OCI-LY1 (cell line): ENCODE results near the gene SMARCD2.

Source experiments
- H2AFZ ChIP-seq: fragments of 200-600 bp; sonication (generic), shearing (Covaris generic); 2 replicates; pipeline ENCODE4 v1.6.0; 2014; ENCODE audit warnings: antibody characterized with exemption, mild to moderate bottlenecking, low read length
- H3F3A ChIP-seq: fragments of 200-600 bp; sonication (generic), shearing (Covaris generic); 2 replicates; pipeline ENCODE4 v1.6.0; 2014; ENCODE audit warnings: mild to moderate bottlenecking, antibody characterized with exemption, low read length, moderate library complexity; ENCODE audit not compliant: insufficient read depth
- H3K27ac ChIP-seq: fragments of 200-600 bp; sonication (generic); 2 replicates; pipeline ENCODE4 v1.5.1; 2014; ENCODE audit warnings: low read length, mixed run types, mild to moderate bottlenecking, low read depth; ENCODE audit not compliant: poor library complexity, severe bottlenecking
- H3K27me3 ChIP-seq: fragments of 200-600 bp; sonication (generic); 2 replicates; pipeline ENCODE4 v1.6.0; 2014; ENCODE audit warnings: antibody characterized with exemption, mild to moderate bottlenecking, low read length, moderate library complexity; ENCODE audit not compliant: insufficient read depth
- H3K36me3 ChIP-seq: fragments of 200-600 bp; sonication (generic); 2 replicates; pipeline ENCODE4 v1.6.1; 2014; ENCODE audit warnings: mild to moderate bottlenecking, antibody characterized with exemption, low read length, moderate library complexity, mixed read lengths; ENCODE audit not compliant: insufficient read depth
- H3K4me1 ChIP-seq: fragments of 200-600 bp; sonication (generic); 2 replicates; pipeline ENCODE4 v1.5.1; 2014; ENCODE audit warnings: mild to moderate bottlenecking, low read length, moderate library complexity; ENCODE audit not compliant: insufficient read depth, severe bottlenecking
- H3K4me2 ChIP-seq: fragments of 200-600 bp; sonication (generic), shearing (Covaris generic); 2 replicates; pipeline ENCODE4 v1.6.1; 2014; ENCODE audit warnings: low read length
- H3K4me3 ChIP-seq: fragments of 200-600 bp; sonication (generic); 2 replicates; pipeline ENCODE4 v1.5.1; 2014; ENCODE audit warnings: low read length, low read depth, mild to moderate bottlenecking, mixed read lengths; ENCODE audit not compliant: poor library complexity, severe bottlenecking
- H3K79me2 ChIP-seq: fragments of 200-600 bp; shearing (Covaris generic); 2 replicates; pipeline ENCODE4 v1.6.1; 2016; ENCODE audit warnings: mixed run types, low read length, mixed read lengths; ENCODE audit not compliant: insufficient read depth
- H3K9ac ChIP-seq: fragments of 200-600 bp; sonication (generic), shearing (Covaris generic); 2 replicates; pipeline ENCODE4 v1.6.1; 2014; ENCODE audit warnings: mild to moderate bottlenecking, low read length, mixed read lengths
- H3K9me2 ChIP-seq: fragments of 200-600 bp; sonication (generic), shearing (Covaris generic); 2 replicates; pipeline ENCODE4 v1.6.1; 2014; ENCODE audit warnings: low read depth, mild to moderate bottlenecking, low read length, mixed read lengths
- H3K9me3 ChIP-seq: fragments of 200-600 bp; shearing (Covaris generic); 2 replicates; pipeline ENCODE4 v1.6.1; 2014; ENCODE audit warnings: low read length, mixed read lengths
- H4K20me1 ChIP-seq: fragments of 200-600 bp; sonication (generic), shearing (Covaris generic); 2 replicates; pipeline ENCODE4 v1.6.0; 2016; ENCODE audit warnings: mild to moderate bottlenecking, low read length; ENCODE audit not compliant: insufficient read depth
- EZH2 ChIP-seq: fragments of 200-600 bp; sonication (generic), shearing (Covaris generic); IDR thresholded peaks from 2 replicates; pipeline ENCODE4 v1.8.0; 2017; ENCODE audit warnings: borderline replicate concordance, mixed run types, mild to moderate bottlenecking, antibody characterized with exemption, low read length, moderate library complexity, mixed read lengths
- TF ChIP-seq, protein P1 (sequence below): fragments of 200-600 bp; sonication (generic), shearing (Covaris generic); IDR thresholded peaks from 2 replicates; pipeline ENCODE4 v1.5.1; 2017; ENCODE audit warnings: mild to moderate bottlenecking, antibody characterized with exemption, low read length, moderate library complexity, mixed read lengths

SMARCD2 gene

GRCh38 chr17:63833026-63833740 is 9.3 kb downstream of the SMARCD2 start:
- Histone ChIP-seq H3K4me3 (no peak overlapping the region), H3K9ac (no peak overlapping the region), H2AFZ (no peak overlapping the region), H3K9me3 (no peaks in the 10 kb centered on the region), H3K9me2 (no peaks in the 10 kb centered on the region), H4K20me1 (no peaks in the 10 kb centered on the region), H3K27ac (no peak overlapping the region), H3K79me2 (peaks cover 9% of the 10 kb centered on the region), H3K27me3 (no peaks in the 10 kb centered on the region), H3F3A (no peaks in the 10 kb centered on the region), H3K36me3 (peaks cover 93% of the 10 kb centered on the region), H3K4me2 (no peak overlapping the region), H3K4me1 (peaks cover 17% of the 10 kb centered on the region)
- TF ChIP-seq, protein P1, sequence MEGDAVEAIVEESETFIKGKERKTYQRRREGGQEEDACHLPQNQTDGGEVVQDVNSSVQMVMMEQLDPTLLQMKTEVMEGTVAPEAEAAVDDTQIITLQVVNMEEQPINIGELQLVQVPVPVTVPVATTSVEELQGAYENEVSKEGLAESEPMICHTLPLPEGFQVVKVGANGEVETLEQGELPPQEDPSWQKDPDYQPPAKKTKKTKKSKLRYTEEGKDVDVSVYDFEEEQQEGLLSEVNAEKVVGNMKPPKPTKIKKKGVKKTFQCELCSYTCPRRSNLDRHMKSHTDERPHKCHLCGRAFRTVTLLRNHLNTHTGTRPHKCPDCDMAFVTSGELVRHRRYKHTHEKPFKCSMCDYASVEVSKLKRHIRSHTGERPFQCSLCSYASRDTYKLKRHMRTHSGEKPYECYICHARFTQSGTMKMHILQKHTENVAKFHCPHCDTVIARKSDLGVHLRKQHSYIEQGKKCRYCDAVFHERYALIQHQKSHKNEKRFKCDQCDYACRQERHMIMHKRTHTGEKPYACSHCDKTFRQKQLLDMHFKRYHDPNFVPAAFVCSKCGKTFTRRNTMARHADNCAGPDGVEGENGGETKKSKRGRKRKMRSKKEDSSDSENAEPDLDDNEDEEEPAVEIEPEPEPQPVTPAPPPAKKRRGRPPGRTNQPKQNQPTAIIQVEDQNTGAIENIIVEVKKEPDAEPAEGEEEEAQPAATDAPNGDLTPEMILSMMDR = no peak
- TF ChIP-seq EZH2 = no peak

DNA sequence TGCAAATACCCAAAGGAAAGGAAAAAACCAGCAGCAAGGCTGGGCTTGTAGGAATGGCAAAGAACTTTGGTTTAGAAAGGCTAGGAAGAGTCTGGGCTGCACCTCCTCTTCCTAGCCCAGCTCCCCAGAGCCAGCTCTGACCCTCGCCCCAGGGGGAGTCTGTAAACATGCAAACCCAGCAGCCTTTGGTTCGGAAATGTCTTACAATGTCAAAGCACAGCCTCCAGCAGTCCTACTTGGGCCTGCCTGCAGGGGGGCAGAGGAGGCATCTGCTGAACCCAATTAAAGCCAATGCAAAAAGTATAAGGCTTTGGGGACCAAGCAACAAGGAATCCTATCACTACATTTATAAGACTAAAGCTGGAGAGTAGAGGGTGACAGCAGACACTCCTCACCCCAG is 10.0 kb downstream of the SMARCD2 start:
- Histone ChIP-seq H3K36me3 (peaks cover 88% of the 10 kb centered on the region), H3K4me3 (no peak overlapping the region), H4K20me1 (no peaks in the 10 kb centered on the region), H3F3A (no peaks in the 10 kb centered on the region), H3K9ac (no peak overlapping the region), H3K27me3 (no peaks in the 10 kb centered on the region), H3K9me3 (no peaks in the 10 kb centered on the region), H2AFZ (no peak overlapping the region), H3K4me1 (peaks cover 14% of the 10 kb centered on the region), H3K4me2 (no peak overlapping the region), H3K27ac (no peak overlapping the region), H3K79me2 (peaks cover 15% of the 10 kb centered on the region), H3K9me2 (no peaks in the 10 kb centered on the region)
- TF ChIP-seq, protein P1 = no peak
- TF ChIP-seq EZH2 = no peak

GRCh38 chr17:63832014-63832413 is 10.5 kb downstream of the SMARCD2 start:
- H3K36me3 ChIP-seq = peaks cover 83% of the 10 kb centered on the region
- H3F3A ChIP-seq = no peaks in the 10 kb centered on the region
- no peaks in the 10 kb centered on the region for H4K20me1 ChIP-seq
- peaks cover 15% of the 10 kb centered on the region for H3K79me2 ChIP-seq
- no peak overlapping the region for H2AFZ ChIP-seq
- no peak overlapping the region for H3K4me2 ChIP-seq
- no peak overlapping the region for H3K4me3 ChIP-seq
- no peaks in the 10 kb centered on the region for H3K27me3 ChIP-seq
- no peak overlapping the region for H3K27ac ChIP-seq
- H3K4me1 ChIP-seq = peaks cover 14% of the 10 kb centered on the region
- no peaks in the 10 kb centered on the region for H3K9me3 ChIP-seq
- H3K9ac ChIP-seq = no peak overlapping the region
- no peaks in the 10 kb centered on the region for H3K9me2 ChIP-seq
- no peak for TF ChIP-seq EZH2
- TF ChIP-seq, protein P1 = no peak
